ENCODE data around the gene KCNAB1. TPM values are rescaled to one million over a fixed set of nuclear protein-coding genes. Genes with fewer than 3 reads are reported as not detected.

Gene KCNAB1
- total RNA-seq, 2 experiments from 2014 or later: not detected

- Histone ChIP-seq H3K79me2 (ENCODE audit: insufficient read depth, low read depth, low read length) (no peaks in the 10 kb centered on the region), H4K20me1 (ENCODE audit: insufficient read depth, low read length) (no peaks in the 10 kb centered on the region), H3K36me3 (ENCODE audit: insufficient read depth, low read length) (no peaks in the 10 kb centered on the region), H3K9me3 (ENCODE audit: low read length) (peaks cover 21% of the 10 kb centered on the region; the same call in 1 of the 2 replicates), H2AFZ (ENCODE audit: low read length) (no peak overlapping the region), H3K4me1 (ENCODE audit: insufficient read depth, low read length, poor library complexity, severe bottlenecking) (no peaks in the 10 kb centered on the region), H3K27ac (ENCODE audit: low read depth, low read length, poor library complexity, severe bottlenecking) (no peak overlapping the region), H3K9me2 (ENCODE audit: insufficient read depth, low read length) (no peaks in the 10 kb centered on the region), H3K4me3 (ENCODE audit: low read depth, low read length, poor library complexity, severe bottlenecking) (no peak overlapping the region), H3K4me2 (ENCODE audit: low read length) (no peak overlapping the region)
- POLR2A ChIA-PET: no interaction called here
- intact Hi-C loops (cut with micrococcal nuclease; ENCODE audit: unreplicated experiment): no loop called here
- CTCF ChIA-PET (ENCODE audit: unreplicated experiment): no interaction called here
- no TSS peak for BruUV-seq (replicated peaks)
- TF ChIP-seq CTCF (conservative IDR thresholded peaks at IDR 0.05; ENCODE audit: low read length): no peak
- no peak for TF ChIP-seq EZH2phosphoT487 (IDR thresholded peaks at IDR 0.05; ENCODE audit: borderline replicate concordance, low read depth, low read length)
- DNase-seq (ENCODE audit: low spot score): no peak
These were observed 375.4 kb downstream of the KCNAB1 start for GRCh38 chr3:156495816-156496215.

GRCh38 chr3:156497326-156497725 is 376.9 kb downstream of the KCNAB1 start:
- Histone ChIP-seq H4K20me1 (ENCODE audit: insufficient read depth, low read length) (no peaks in the 10 kb centered on the region), H3K9me2 (ENCODE audit: insufficient read depth, low read length) (no peaks in the 10 kb centered on the region), H3K79me2 (ENCODE audit: insufficient read depth, low read depth, low read length) (no peaks in the 10 kb centered on the region), H3K27ac (ENCODE audit: low read depth, low read length, poor library complexity, severe bottlenecking) (no peak overlapping the region), H3K36me3 (ENCODE audit: insufficient read depth, low read length) (no peaks in the 10 kb centered on the region), H3K4me3 (ENCODE audit: low read depth, low read length, poor library complexity, severe bottlenecking) (no peak overlapping the region), H3K4me1 (ENCODE audit: insufficient read depth, low read length, poor library complexity, severe bottlenecking) (no peaks in the 10 kb centered on the region), H3K4me2 (ENCODE audit: low read length) (no peak overlapping the region), H2AFZ (ENCODE audit: low read length) (no peak overlapping the region), H3K9me3 (ENCODE audit: low read length) (peaks cover 21% of the 10 kb centered on the region; the same call in 1 of the 2 replicates)
- intact Hi-C loops (cut with micrococcal nuclease; ENCODE audit: unreplicated experiment): no loop called here
- no TSS peak for BruUV-seq (replicated peaks)
- no peak for TF ChIP-seq CTCF (conservative IDR thresholded peaks at IDR 0.05; ENCODE audit: low read length)
- no peak for TF ChIP-seq EZH2phosphoT487 (IDR thresholded peaks at IDR 0.05; ENCODE audit: borderline replicate concordance, low read depth, low read length)
- POLR2A ChIA-PET: no interaction called here
- DNase-seq (ENCODE audit: low spot score): no peak
- CTCF ChIA-PET (ENCODE audit: unreplicated experiment): no interaction called here

- Histone ChIP-seq H3K79me2 (ENCODE audit: insufficient read depth, low read depth, low read length) (no peaks in the 10 kb centered on the region), H3K36me3 (ENCODE audit: insufficient read depth, low read length) (no peaks in the 10 kb centered on the region), H3K4me2 (ENCODE audit: low read length) (no peak overlapping the region), H3K9me2 (ENCODE audit: insufficient read depth, low read length) (0 out of 2 replicates have a peak, but pooled peaks cover 3% of the 10 kb centered on the region), H3K27ac (ENCODE audit: low read depth, low read length, poor library complexity, severe bottlenecking) (no peak overlapping the region), H3K4me3 (ENCODE audit: low read depth, low read length, poor library complexity, severe bottlenecking) (no peak overlapping the region), H3K9me3 (ENCODE audit: low read length) (peaks cover 21% of the 10 kb centered on the region; the same call in 1 of the 2 replicates), H3K4me1 (ENCODE audit: insufficient read depth, low read length, poor library complexity, severe bottlenecking) (no peaks in the 10 kb centered on the region), H4K20me1 (ENCODE audit: insufficient read depth, low read length) (no peaks in the 10 kb centered on the region), H2AFZ (ENCODE audit: low read length) (no peak overlapping the region)
- ChIA-PET CTCF (ENCODE audit: unreplicated experiment) (no interaction called here), POLR2A (no interaction called here)
- no TSS peak for BruUV-seq (replicated peaks)
- DNase-seq (ENCODE audit: low spot score): no peak
- intact Hi-C loops (cut with micrococcal nuclease; ENCODE audit: unreplicated experiment): no loop called here
- TF ChIP-seq EZH2phosphoT487 (IDR thresholded peaks at IDR 0.05; ENCODE audit: borderline replicate concordance, low read depth, low read length): no peak
- TF ChIP-seq CTCF (conservative IDR thresholded peaks at IDR 0.05; ENCODE audit: low read length): no peak
These were observed 377.9 kb downstream of the KCNAB1 start for GRCh38 chr3:156498307-156498706.

All from OCI-LY7 (cell line).